Measurements from ENCODE around the gene ZBTB46. TPM values are rescaled to one million over a fixed set of nuclear protein-coding genes. Genes with fewer than 3 reads are reported as not detected.
"Not testable (repeated sequence)": the region's sequence is repeated elsewhere in the genome, so short reads cannot be mapped to it uniquely, and the experiment has no call there.

Gene ZBTB46
- total and polyA plus RNA-seq, 7 donors: 0.23 to 5.3 (median 3.6) TPM

DNA sequence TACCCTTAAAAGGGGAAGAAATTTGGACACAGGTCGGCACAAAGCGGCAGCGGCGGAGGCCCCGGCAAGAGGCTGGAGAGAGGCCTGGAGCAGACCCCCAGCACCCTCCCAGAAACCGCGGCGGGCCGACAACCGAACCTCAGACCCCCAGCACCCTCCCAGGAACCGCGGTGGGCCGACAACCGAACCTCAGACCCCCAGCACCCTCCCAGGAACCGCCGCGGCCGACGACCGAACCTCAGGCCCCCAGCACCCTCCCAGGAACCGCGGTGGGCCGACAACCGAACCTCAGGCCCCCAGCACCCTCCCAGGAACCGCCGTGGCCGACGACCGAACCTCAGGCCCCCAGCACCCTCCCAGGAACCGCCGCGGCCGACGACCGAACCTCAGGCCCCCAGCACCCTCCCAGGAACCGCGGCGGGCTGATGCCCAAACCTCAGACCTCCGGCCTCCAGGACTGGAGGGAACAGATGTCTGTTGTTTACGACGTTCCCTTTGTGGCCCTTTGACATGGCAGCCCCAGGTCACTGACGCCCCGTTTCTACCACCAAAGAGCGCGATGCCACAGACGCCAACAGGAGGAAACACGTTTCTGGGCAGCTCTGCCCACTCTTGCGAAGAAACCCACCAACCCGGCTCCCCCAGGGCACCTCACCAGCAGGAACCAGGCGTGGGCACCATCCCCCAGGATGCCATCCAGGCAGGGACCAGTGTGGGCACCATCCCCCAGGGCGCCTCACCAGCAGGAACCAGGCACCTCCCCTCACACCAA, 28.4 kb downstream of the ZBTB46 start:
- H3K27me3 ChIP-seq: no peaks in the 10 kb centered on the region
- no peak overlapping the region for H3K27ac ChIP-seq
- H3K4me1 ChIP-seq: no peaks in the 10 kb centered on the region
- TF ChIP-seq EP300 (IDR thresholded peaks at IDR 0.05) (no peak), POLR2A (IDR thresholded peaks at IDR 0.05) (no peak), POLR2AphosphoS5 (IDR thresholded peaks at IDR 0.05) (no peak), CTCF (IDR thresholded peaks at IDR 0.05) (no peak)
- intact Hi-C loops (cut with DNase I): no loop called here
- 91 to 92% methylated on average over 51 of the region's 51 CpGs for WGBS, 2 donors
- no peak overlapping the region for H3K4me3 ChIP-seq
- DNase-seq: no peak
- no peaks in the 10 kb centered on the region for H3K36me3 ChIP-seq
- no peaks in the 10 kb centered on the region for H3K9me3 ChIP-seq

GRCh38 chr20:63801174-63801573, 29.9 kb downstream of the ZBTB46 start:
- H3K4me1 ChIP-seq; H3K4me3 ChIP-seq; H3K27me3 ChIP-seq; H3K27ac ChIP-seq; H3K36me3 ChIP-seq; DNase-seq; intact Hi-C loops (cut with DNase I); H3K9me3 ChIP-seq: not testable (repeated sequence)
- WGBS, 2 donors: 93 to 94% methylated on average over 2 of the region's 2 CpGs

- H3K27me3 ChIP-seq; H3K4me3 ChIP-seq; H3K36me3 ChIP-seq; H3K27ac ChIP-seq; intact Hi-C loops (cut with DNase I); H3K9me3 ChIP-seq; H3K4me1 ChIP-seq; DNase-seq: not testable (repeated sequence)
- 93 to 96% methylated on average over 27 of the region's 27 CpGs for WGBS, 2 donors
Observed at GRCh38 chr20:63800411-63800810, 30.7 kb downstream of the ZBTB46 start.

- H3K9me3 ChIP-seq; H3K4me1 ChIP-seq; H3K36me3 ChIP-seq; H3K27ac ChIP-seq; DNase-seq; H3K27me3 ChIP-seq; H3K4me3 ChIP-seq; intact Hi-C loops (cut with DNase I): not testable (repeated sequence)
- WGBS, 2 donors: 69 to 82% methylated on average over 5 of the region's 5 CpGs
Observed at GRCh38 chr20:63799127-63799526, 31.9 kb downstream of the ZBTB46 start.

DNA sequence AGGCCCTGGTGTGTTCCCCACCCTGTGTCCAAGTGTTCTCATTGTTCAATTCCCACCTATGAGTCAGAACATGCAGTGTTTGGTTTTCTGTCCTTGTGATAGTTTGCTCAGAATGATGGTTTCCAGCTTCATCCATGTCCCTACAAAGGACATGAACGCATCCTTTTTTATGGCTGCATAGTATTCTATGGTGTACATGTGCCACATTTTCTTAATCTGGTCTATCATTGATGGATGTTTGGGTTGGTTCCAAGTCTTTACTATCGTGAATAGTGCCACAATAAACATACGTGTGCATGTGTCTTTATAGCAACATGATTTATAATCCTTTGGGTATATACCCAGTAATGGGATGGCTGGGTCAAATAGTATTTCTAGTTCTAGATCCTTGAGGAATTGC, 33.9 kb downstream of the ZBTB46 start:
- WGBS, 2 donors: 43 to 79% methylated on average over 3 of the region's 3 CpGs
- H3K4me1 ChIP-seq; H3K27me3 ChIP-seq; intact Hi-C loops (cut with DNase I); H3K4me3 ChIP-seq; H3K36me3 ChIP-seq; H3K9me3 ChIP-seq; DNase-seq; H3K27ac ChIP-seq: not testable (repeated sequence)

DNA sequence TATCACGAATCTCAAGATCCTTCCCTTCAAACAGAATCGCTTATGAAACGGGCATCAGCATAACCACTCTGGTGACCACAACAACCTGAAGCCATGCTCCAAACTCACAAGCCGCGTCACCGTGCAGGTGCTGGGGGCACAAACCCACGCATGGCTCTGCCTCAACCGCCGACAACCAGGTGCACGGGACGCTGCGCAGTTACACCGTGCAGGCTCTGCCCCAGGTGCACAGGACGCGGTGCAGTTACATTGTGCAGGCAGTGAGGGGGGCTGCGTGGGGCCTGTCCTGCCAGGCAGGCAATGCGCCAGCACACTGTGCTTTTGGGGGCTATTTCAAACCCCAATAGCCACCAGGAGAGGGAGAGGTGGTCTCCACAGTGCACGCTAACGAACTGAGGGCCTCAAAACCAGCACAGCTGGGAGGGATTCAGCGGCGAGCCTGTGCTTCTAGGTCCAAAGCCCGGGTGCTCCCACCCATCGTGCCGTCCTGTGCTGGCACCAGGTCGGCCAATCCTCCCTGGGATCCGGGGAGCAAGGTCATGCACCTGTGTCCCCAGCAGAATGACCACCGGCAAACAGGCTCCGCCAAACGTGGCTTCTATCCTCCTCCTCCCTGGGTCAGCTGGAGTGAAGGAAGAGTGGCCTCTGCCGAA, 35.8 kb downstream of the ZBTB46 start:
- no peaks in the 10 kb centered on the region for H3K9me3 ChIP-seq
- WGBS, 2 donors: 83 to 88% methylated on average over 30 of the region's 30 CpGs
- no peak overlapping the region for H3K27ac ChIP-seq
- H3K27me3 ChIP-seq: peaks cover 0 to 2% (median 0%) of the 10 kb centered on the region in 3 donors
- TF ChIP-seq CTCF (IDR thresholded peaks at IDR 0.05): no peak
- no peak for TF ChIP-seq POLR2AphosphoS5 (IDR thresholded peaks at IDR 0.05)
- TF ChIP-seq POLR2A (IDR thresholded peaks at IDR 0.05): no peak
- TF ChIP-seq EP300 (IDR thresholded peaks at IDR 0.05): no peak
- H3K36me3 ChIP-seq: no peaks in the 10 kb centered on the region
- DNase-seq: no peak
- no peaks in the 10 kb centered on the region for H3K4me1 ChIP-seq
- no peak overlapping the region for H3K4me3 ChIP-seq
- intact Hi-C loops (cut with DNase I): no loop called here

DNA sequence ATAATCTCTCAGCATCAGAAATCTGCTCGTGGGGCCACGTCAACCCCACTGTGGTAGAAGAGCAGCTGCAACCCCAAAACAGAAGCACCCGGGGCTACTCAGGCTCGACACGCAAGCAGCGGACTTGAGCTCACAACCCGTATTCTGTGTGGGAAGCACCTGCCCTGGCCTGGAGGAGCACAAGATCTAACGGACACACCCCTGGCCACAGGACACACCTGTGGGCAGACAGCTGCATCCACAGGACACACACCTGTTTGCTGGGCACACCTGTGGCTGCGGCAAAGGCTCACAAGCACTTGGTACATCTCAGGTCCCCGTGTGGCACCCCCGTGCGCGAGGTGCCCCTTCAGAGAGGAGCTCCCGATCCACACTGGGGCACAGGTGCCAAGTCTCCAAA, 36.5 kb downstream of the ZBTB46 start:
- H3K4me1 ChIP-seq: no peaks in the 10 kb centered on the region
- 71 to 75% methylated on average over 14 of the region's 14 CpGs for WGBS, 2 donors
- DNase-seq: no peak
- no peaks in the 10 kb centered on the region for H3K36me3 ChIP-seq
- H3K27ac ChIP-seq: no peak overlapping the region
- H3K27me3 ChIP-seq: peaks cover 0 to 2% (median 0%) of the 10 kb centered on the region in 3 donors
- no peak overlapping the region for H3K4me3 ChIP-seq
- no peaks in the 10 kb centered on the region for H3K9me3 ChIP-seq
- TF ChIP-seq POLR2AphosphoS5 (IDR thresholded peaks at IDR 0.05): no peak
- TF ChIP-seq POLR2A (IDR thresholded peaks at IDR 0.05): no peak
- no peak for TF ChIP-seq EP300 (IDR thresholded peaks at IDR 0.05)
- no peak for TF ChIP-seq CTCF (IDR thresholded peaks at IDR 0.05)
- intact Hi-C loops (cut with DNase I): no loop called here

All from sigmoid colon (tissue), 7 donors.